HepG2 (cell line): ENCODE results near the gene EPS8. TPM values are rescaled to one million over a fixed set of nuclear protein-coding genes. Genes with fewer than 3 reads are reported as not detected.

Experiments used
- ATAC-seq: fragments of 200-7000 bp; cut with Tn5 transposase; 3 replicates; pipeline ENCODE4 v1.9.1; 2020; ENCODE audit warnings: mild to moderate bottlenecking, moderate library complexity
- BruUV-seq: library from RNA; stranded (reverse); fragments of 400-500 nt; replicated peaks from 2 replicates; lab custom pipeline; 2021; lab: Mats Ljungman, UMichigan
- CTCF ChIA-PET: fragments of 300-600 bp; formaldehyde crosslinking; extraction: SDS; loops from one replicate; lab custom pipeline; 2021; ENCODE audit warnings: low total read pairs, inconsistent platforms, low intra/inter-chr PET ratio; lab: Yijun Ruan, JAX
- POLR2A ChIA-PET: fragments of 350-600 bp; sonication (Branson Sonifier 250); formaldehyde crosslinking; loops from one replicate; lab custom pipeline; 2020; ENCODE audit warnings: antibody characterized with exemption, inconsistent platforms; lab: Yijun Ruan, JAX
- DNase-seq: peaks from one replicate; pipeline ENCODE4 v3.0.0-alpha.2; 2015; ENCODE audit warnings: low spot score
- FAIRE-seq: peaks from 3 replicates; lab custom pipeline; 2011; peaks lifted over from hg19 to GRCh38; lab: Jason Lieb, UNC
- H2AFZ ChIP-seq: one replicate; pipeline ENCODE4 v1.6.1; 2011; ENCODE audit warnings: low read length, inconsistent platforms
- H3K27ac ChIP-seq: fragments of 300-600 bp; 3 replicates; pipeline ENCODE4 v1.8.0; 2011; ENCODE audit warnings: mixed run types, mild to moderate bottlenecking, mixed read lengths, low read length, inconsistent platforms; ENCODE audit not compliant: insufficient read depth; ENCODE audit errors: extremely low read length
- H3K27me3 ChIP-seq, 2 experiments: fragments of 200-600 bp in 1 of 2; 2 replicates in 1 of 2; 3 replicates in 1 of 2; pipeline versions ENCODE4 v1.6.0 to v1.8.0; 2011; ENCODE audit warnings: low read length in 2 of 2, mild to moderate bottlenecking in 2 of 2, moderate library complexity in 2 of 2, inconsistent platforms in 1 of 2; ENCODE audit not compliant: insufficient read depth in 2 of 2, control insufficient read depth in 1 of 2
- H3K36me3 ChIP-seq, 2 experiments: fragments of 200-600 bp in 1 of 2; replicated peaks in 1 of 2; 2 replicates in 1 of 2; 3 replicates in 1 of 2; pipeline versions ENCODE4 v1.5.1 to v1.8.0; 2011; ENCODE audit warnings: low read length in 2 of 2, inconsistent platforms in 1 of 2; ENCODE audit not compliant: insufficient read depth in 2 of 2, control insufficient read depth in 1 of 2
- H3K4me1 ChIP-seq: 2 replicates; pipeline ENCODE4 v1.5.1; 2012; ENCODE audit warnings: low read length, inconsistent platforms; ENCODE audit not compliant: insufficient read depth
- H3K4me2 ChIP-seq: 2 replicates; pipeline ENCODE4 v1.6.0; 2011; ENCODE audit warnings: low read depth, low read length, inconsistent platforms
- H3K4me3 ChIP-seq, 3 experiments: fragments of 200-600 bp in 1 of 3; sonication (generic), shearing (Covaris generic) in 1 of 3; replicated peaks in 1 of 3; 2 replicates each; pipeline ENCODE4 v1.5.1; 2011 to 2016; ENCODE audit warnings: low read length in 3 of 3, inconsistent platforms in 2 of 3, low read depth in 2 of 3, mild to moderate bottlenecking in 2 of 3, control low read depth in 1 of 3, mixed read lengths in 1 of 3; ENCODE audit not compliant: insufficient read depth in 1 of 3
- H3K79me2 ChIP-seq: one replicate; pipeline ENCODE4 v1.6.1; 2011; ENCODE audit warnings: low read length, inconsistent platforms; ENCODE audit not compliant: insufficient read depth
- H3K9ac ChIP-seq: 2 replicates; pipeline ENCODE4 v1.6.0; 2011; ENCODE audit warnings: mild to moderate bottlenecking, low read depth, low read length, inconsistent platforms; ENCODE audit not compliant: insufficient read depth
- H3K9me3 ChIP-seq: 2 replicates; pipeline ENCODE4 v1.5.1; 2012; ENCODE audit warnings: mild to moderate bottlenecking, low read length
- H4K20me1 ChIP-seq: 2 replicates; pipeline ENCODE4 v1.6.0; 2011; ENCODE audit warnings: inconsistent platforms, mild to moderate bottlenecking, low read length, moderate library complexity; ENCODE audit not compliant: insufficient read depth
- ARHGAP35 ChIP-seq: sonication (generic); formaldehyde crosslinking; IDR thresholded peaks from 2 replicates; pipeline ENCODE4 v1.9.0; 2022; ENCODE audit warnings: mild to moderate bottlenecking, inconsistent platforms, moderate library complexity, missing genetic modification reagents, borderline replicate concordance
- ATAD3A ChIP-seq: sonication (generic); formaldehyde crosslinking; IDR thresholded peaks from 2 replicates; pipeline ENCODE4 v1.4.0; 2020; ENCODE audit warnings: missing genetic modification reagents
- CREM ChIP-seq, 2 experiments: sonication (generic) in 1 of 2; formaldehyde crosslinking in 1 of 2; IDR thresholded peaks; 2 replicates each; pipeline versions ENCODE4 v1.4.0 to v1.6.1; 2016 to 2020; ENCODE audit warnings: antibody characterized with exemption in 1 of 2, mild to moderate bottlenecking in 1 of 2, missing genetic modification reagents in 1 of 2
- FIP1L1 ChIP-seq: fragments of 200-400 bp; formaldehyde crosslinking; IDR thresholded peaks from 2 replicates; pipeline ENCODE4 v1.6.1; 2018; ENCODE audit warnings: low read depth, mild to moderate bottlenecking, low read length, moderate library complexity, borderline replicate concordance; ENCODE audit not compliant: insufficient read depth
- FOXA1 ChIP-seq, 2 experiments: fragments of 450-650 bp in 1 of 2; sonication (generic) in 1 of 2; formaldehyde crosslinking in 1 of 2; IDR thresholded peaks; 2 replicates each; pipeline versions ENCODE4 v1.4.0 to v1.6.1; 2016 to 2020; ENCODE audit warnings: missing genetic modification reagents in 1 of 2
- FOXK1 ChIP-seq: sonication (generic); formaldehyde crosslinking; IDR thresholded peaks from 2 replicates; pipeline ENCODE4 v1.4.0; 2020; ENCODE audit warnings: low read depth, missing genetic modification reagents, borderline replicate concordance
- IRF1 ChIP-seq: sonication (generic); formaldehyde crosslinking; IDR thresholded peaks from 2 replicates; pipeline ENCODE4 v1.4.0; 2020; ENCODE audit warnings: low read depth, mild to moderate bottlenecking, missing genetic modification reagents
- KDM5B ChIP-seq: sonication (generic); formaldehyde crosslinking; IDR thresholded peaks from 2 replicates; pipeline ENCODE4 v1.4.0; 2020; ENCODE audit warnings: missing genetic modification reagents, mild to moderate bottlenecking, borderline replicate concordance
- LCORL ChIP-seq, 2 experiments: fragments of 450-650 bp in 1 of 2; sonication (generic) in 1 of 2; formaldehyde crosslinking in 1 of 2; IDR thresholded peaks; 2 replicates each; pipeline versions ENCODE4 v1.5.0 to v1.6.1; 2017 to 2020; ENCODE audit warnings: antibody characterized with exemption in 1 of 2, missing genetic modification reagents in 1 of 2
- PLRG1 ChIP-seq: fragments of 450-650 bp; conservative IDR thresholded peaks from 2 replicates; pipeline ENCODE4 v1.6.1; 2016
- POGZ ChIP-seq: sonication (generic); formaldehyde crosslinking; IDR thresholded peaks from 2 replicates; pipeline ENCODE4 v1.4.0; 2020; ENCODE audit warnings: mild to moderate bottlenecking, missing genetic modification reagents
- RBAK ChIP-seq: sonication (generic); formaldehyde crosslinking; IDR thresholded peaks from 2 replicates; pipeline ENCODE4 v1.5.1; 2020; ENCODE audit warnings: mild to moderate bottlenecking, missing genetic modification reagents
- SRSF9 ChIP-seq: fragments of 200-400 bp; formaldehyde crosslinking; IDR thresholded peaks from 2 replicates; pipeline ENCODE4 v1.6.1; 2018; ENCODE audit warnings: borderline replicate concordance, mild to moderate bottlenecking, low read depth, low read length; ENCODE audit not compliant: insufficient read depth, poor library complexity, severe bottlenecking
- ZBTB20 ChIP-seq: sonication (generic); formaldehyde crosslinking; IDR thresholded peaks from 2 replicates; pipeline ENCODE4 v1.8.1; 2023; ENCODE audit warnings: missing genetic modification reagents, low read depth, mild to moderate bottlenecking, borderline replicate concordance
- ZMYM2 ChIP-seq: sonication (generic); formaldehyde crosslinking; IDR thresholded peaks from 2 replicates; pipeline ENCODE4 v1.8.0; 2022; ENCODE audit warnings: mild to moderate bottlenecking, missing genetic modification reagents
- ZNF331 ChIP-seq: sonication (generic); formaldehyde crosslinking; IDR thresholded peaks from 2 replicates; pipeline ENCODE4 v1.4.0; 2020; ENCODE audit warnings: missing genetic modification reagents
- ZNF737 ChIP-seq: sonication (generic); formaldehyde crosslinking; IDR thresholded peaks from 2 replicates; pipeline ENCODE4 v1.5.0; 2020; ENCODE audit warnings: missing genetic modification reagents, mild to moderate bottlenecking, borderline replicate concordance
- WGBS: methylation state at CpG from one replicate; pipeline ENCODE4 v1.1.6; 2017; ENCODE audit warnings: low lambda C conversion rate; 5-methylcytosine and 5-hydroxymethylcytosine counted together
- in situ Hi-C: cut with HindIII; loops from 2 replicates; pipeline ENCODE4 v1.10.0; 2017; ENCODE audit warnings: low pct_unique_long_range_greater_than_20kb; ENCODE audit not compliant: extremely low pct_ligation_motif_present
- intact Hi-C: fragments of 100-400 bp; cut with micrococcal nuclease; formaldehyde crosslinking; loops from one replicate; pipeline ENCODE4 v1.10.0; 2022; ENCODE audit not compliant: unreplicated experiment
- polyA plus RNA-seq, 8 experiments: library from polyadenylated mRNA; depleted of rRNA in 3 of 8; stranded (reverse) in 7 of 8; unstranded in 1 of 8; fragments of >200 nt; fragmentation: Illumina TruSeq in 4 of 8; extraction: Trizol in 4 of 8; gene quantifications; 2 replicates each; pipeline versions ENCODE4 v1.2.1 to v1.2.3, GENCODE V29; 2011 to 2016; ENCODE audit warnings: low read depth in 4 of 8, missing spikeins in 1 of 8, mixed read lengths in 1 of 8; ENCODE audit not compliant: insufficient read depth in 1 of 8
- total RNA-seq, 5 experiments: library from RNA; depleted of rRNA; stranded (reverse); fragments of >200 nt; fragmentation: Illumina TruSeq; extraction: Trizol; gene quantifications; 2 replicates each; pipeline ENCODE4 v1.2.3, GENCODE V29; 2016; ENCODE audit warnings: low read depth in 1 of 5
- TF ChIP-seq, protein P1 (sequence below): sonication (generic); formaldehyde crosslinking; IDR thresholded peaks from 2 replicates; pipeline ENCODE4 v1.5.0; 2020; ENCODE audit warnings: missing genetic modification reagents
- TF ChIP-seq, protein P2 (sequence below): IDR thresholded peaks from 2 replicates; pipeline ENCODE4 v1.6.1; 2016; ENCODE audit warnings: mild to moderate bottlenecking

Gene EPS8
- total and polyA plus RNA-seq, 2 of the 13 experiments (the other 11 are each of a cell fraction or from before 2014, with no cell fraction given): 37.1 to 43.4 TPM

- Histone ChIP-seq H2AFZ (no peak overlapping the region), H3K36me3 (no peaks in the 10 kb centered on the region), H3K4me2 (peak overlapping the region; percentile 50), H3K4me3 (peak overlapping the region in 1 of 3 experiments; percentile 33; a peak in 2 of 6 replicates), H3K27ac (no peak overlapping the region), H3K27me3 (no peaks in the 10 kb centered on the region), H3K4me1 (peaks cover 50% of the 10 kb centered on the region), H3K9ac (no peak overlapping the region), H3K9me3 (peaks cover 6% of the 10 kb centered on the region), H4K20me1 (no peaks in the 10 kb centered on the region), H3K79me2 (no peaks in the 10 kb centered on the region)
- intact Hi-C loops (no loop called here), in situ Hi-C loops (no loop called here)
- peak; percentile 80 for DNase-seq
- 1% methylated on average over 3 of the region's 3 CpGs for WGBS
- ATAC-seq: peak; percentile 94
- FAIRE-seq: no peak
- ChIA-PET CTCF (no interaction called here), POLR2A (no interaction called here)
- BruUV-seq: no TSS peak
- no peak for TF ChIP-seq IRF1 (CRISPR knock-in tag)
- TF ChIP-seq ARHGAP35 (CRISPR knock-in tag): no peak
- TF ChIP-seq, protein P1, sequence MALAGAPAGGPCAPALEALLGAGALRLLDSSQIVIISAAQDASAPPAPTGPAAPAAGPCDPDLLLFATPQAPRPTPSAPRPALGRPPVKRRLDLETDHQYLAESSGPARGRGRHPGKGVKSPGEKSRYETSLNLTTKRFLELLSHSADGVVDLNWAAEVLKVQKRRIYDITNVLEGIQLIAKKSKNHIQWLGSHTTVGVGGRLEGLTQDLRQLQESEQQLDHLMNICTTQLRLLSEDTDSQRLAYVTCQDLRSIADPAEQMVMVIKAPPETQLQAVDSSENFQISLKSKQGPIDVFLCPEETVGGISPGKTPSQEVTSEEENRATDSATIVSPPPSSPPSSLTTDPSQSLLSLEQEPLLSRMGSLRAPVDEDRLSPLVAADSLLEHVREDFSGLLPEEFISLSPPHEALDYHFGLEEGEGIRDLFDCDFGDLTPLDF (CRISPR knock-in tag): no peak
- TF ChIP-seq ZMYM2 (CRISPR knock-in tag): 0 out of 2 replicates have a peak, but pooled peaks have one; percentile 23
- 0 out of 2 replicates have a peak, but pooled peaks have one; percentile 22 for TF ChIP-seq FOXK1 (CRISPR knock-in tag)
- no peak for TF ChIP-seq SRSF9
- no peak for TF ChIP-seq ATAD3A (CRISPR knock-in tag)
- TF ChIP-seq RBAK (CRISPR knock-in tag): peak; percentile 77; the same call in 1 of the 2 replicates
- no peak for TF ChIP-seq PLRG1
- no peak for TF ChIP-seq ZNF737 (CRISPR knock-in tag)
- peak; percentile 72; the same call in 1 of the 2 replicates for TF ChIP-seq ZNF331 (CRISPR knock-in tag)
- TF ChIP-seq KDM5B: no peak
- TF ChIP-seq FIP1L1: no peak
- peak; percentile 62; the same call in 1 of the 2 replicates for TF ChIP-seq CREM (IDR thresholded peaks at IDR 0.05)
- TF ChIP-seq CREM (CRISPR knock-in tag; IDR thresholded peaks at IDR 0.05): no peak
- peak; percentile 67 for TF ChIP-seq FOXA1 (IDR thresholded peaks at IDR 0.05)
- peak; percentile 93 for TF ChIP-seq FOXA1 (CRISPR knock-in tag; IDR thresholded peaks at IDR 0.05)
- peak; percentile 85 for TF ChIP-seq ZBTB20 (CRISPR knock-in tag)
- peak; percentile 49; the same call in 1 of the 2 replicates for TF ChIP-seq LCORL (IDR thresholded peaks at IDR 0.05)
- no peak for TF ChIP-seq LCORL (CRISPR knock-in tag; IDR thresholded peaks at IDR 0.05)
- TF ChIP-seq, protein P2, sequence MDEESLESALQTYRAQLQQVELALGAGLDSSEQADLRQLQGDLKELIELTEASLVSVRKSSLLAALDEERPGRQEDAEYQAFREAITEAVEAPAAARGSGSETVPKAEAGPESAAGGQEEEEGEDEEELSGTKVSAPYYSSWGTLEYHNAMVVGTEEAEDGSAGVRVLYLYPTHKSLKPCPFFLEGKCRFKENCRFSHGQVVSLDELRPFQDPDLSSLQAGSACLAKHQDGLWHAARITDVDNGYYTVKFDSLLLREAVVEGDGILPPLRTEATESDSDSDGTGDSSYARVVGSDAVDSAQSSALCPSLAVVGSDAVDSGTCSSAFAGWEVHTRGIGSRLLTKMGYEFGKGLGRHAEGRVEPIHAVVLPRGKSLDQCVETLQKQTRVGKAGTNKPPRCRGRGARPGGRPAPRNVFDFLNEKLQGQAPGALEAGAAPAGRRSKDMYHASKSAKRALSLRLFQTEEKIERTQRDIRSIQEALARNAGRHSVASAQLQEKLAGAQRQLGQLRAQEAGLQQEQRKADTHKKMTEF (CRISPR knock-in tag): peak; percentile 70
- peak; percentile 14; the same call in 1 of the 2 replicates for TF ChIP-seq POGZ
Observed at GRCh38 chr12:15819644-15820437, 30.7 kb upstream of the EPS8 start.
